Uterus (tissue), 2 donors: ENCODE data around the gene PIP4K2A.

Experiments
- POLR2A ChIP-seq, 2 donors: fragments of 450-650 bp; IDR thresholded peaks; one replicate each; pipeline ENCODE4 v1.6.1; 2016; ENCODE audit warnings: antibody characterized with exemption in 2 of 2, mild to moderate bottlenecking in 1 of 2, moderate library complexity in 1 of 2
- TF ChIP-seq, protein P1 (sequence below), 4 experiments: fragments of 200-600 bp in 2 of 4; fragments of 450-650 bp in 2 of 4; sonication (generic) in 2 of 4; IDR thresholded peaks; one replicate each; pipeline ENCODE4 v1.5.1; 2016 to 2019; ENCODE audit warnings: antibody characterized with exemption in 4 of 4, mild to moderate bottlenecking in 2 of 4, moderate library complexity in 1 of 4

DNA sequence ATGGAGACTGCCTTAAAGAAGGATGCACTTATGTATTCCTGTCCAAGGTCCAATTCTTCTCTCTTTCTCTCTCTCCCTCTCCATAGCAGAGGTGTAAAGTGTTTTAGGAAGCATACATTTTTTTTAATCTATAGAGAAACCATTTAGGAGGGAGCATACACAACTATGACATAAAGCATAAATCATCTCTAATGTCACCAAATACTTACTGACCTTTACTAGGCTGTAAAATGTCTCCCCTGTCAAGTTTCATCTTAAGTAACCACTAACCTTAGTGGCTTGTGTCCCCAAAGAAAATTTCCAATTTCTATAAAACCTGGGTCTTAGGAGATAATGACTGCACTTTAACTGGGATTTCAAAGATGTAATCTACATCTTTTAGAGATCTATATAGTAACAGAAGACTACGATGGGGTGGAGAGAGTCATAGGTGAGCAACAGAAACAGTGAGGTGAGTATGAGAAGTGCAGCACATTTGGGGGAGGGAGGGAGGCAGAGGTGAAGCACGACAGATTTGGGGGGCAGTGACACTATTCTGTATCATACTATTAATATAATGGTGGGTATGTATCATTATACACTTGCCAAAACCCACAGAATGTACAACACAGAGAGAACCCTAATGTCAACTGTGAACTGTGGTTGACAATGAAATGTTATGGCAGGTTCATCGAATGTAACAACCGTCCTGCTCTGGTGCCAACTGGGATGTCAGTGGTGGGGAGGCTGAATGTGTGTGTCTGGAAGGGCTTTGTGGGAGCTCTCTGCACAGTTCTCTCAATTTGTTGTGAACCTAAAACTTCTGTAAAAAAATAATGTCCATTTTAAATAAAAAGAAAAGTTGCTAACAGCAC is 79.5 kb downstream of the PIP4K2A start:
- no peak for TF ChIP-seq POLR2A (IDR thresholded peaks at IDR 0.05)
- TF ChIP-seq, protein P1, sequence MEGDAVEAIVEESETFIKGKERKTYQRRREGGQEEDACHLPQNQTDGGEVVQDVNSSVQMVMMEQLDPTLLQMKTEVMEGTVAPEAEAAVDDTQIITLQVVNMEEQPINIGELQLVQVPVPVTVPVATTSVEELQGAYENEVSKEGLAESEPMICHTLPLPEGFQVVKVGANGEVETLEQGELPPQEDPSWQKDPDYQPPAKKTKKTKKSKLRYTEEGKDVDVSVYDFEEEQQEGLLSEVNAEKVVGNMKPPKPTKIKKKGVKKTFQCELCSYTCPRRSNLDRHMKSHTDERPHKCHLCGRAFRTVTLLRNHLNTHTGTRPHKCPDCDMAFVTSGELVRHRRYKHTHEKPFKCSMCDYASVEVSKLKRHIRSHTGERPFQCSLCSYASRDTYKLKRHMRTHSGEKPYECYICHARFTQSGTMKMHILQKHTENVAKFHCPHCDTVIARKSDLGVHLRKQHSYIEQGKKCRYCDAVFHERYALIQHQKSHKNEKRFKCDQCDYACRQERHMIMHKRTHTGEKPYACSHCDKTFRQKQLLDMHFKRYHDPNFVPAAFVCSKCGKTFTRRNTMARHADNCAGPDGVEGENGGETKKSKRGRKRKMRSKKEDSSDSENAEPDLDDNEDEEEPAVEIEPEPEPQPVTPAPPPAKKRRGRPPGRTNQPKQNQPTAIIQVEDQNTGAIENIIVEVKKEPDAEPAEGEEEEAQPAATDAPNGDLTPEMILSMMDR (IDR thresholded peaks at IDR 0.05), result no peak
